Activated CD4-positive, alpha-beta T cell treated with anti-CD3 and anti-CD28 coated beads for 36 hours (primary cell): ENCODE results near the gene MIER1. TPM values are rescaled to one million over a fixed set of nuclear protein-coding genes. Genes with fewer than 3 reads are reported as not detected.

Source experiments
- ATAC-seq: fragments of 200-7000 bp; cut with Tn5 transposase; one replicate; pipeline ENCODE4 v1.10.0; 2021; ENCODE audit warnings: mild to moderate bottlenecking, moderate library complexity
- CTCF ChIA-PET: fragments of 350-600 bp; sonication (Branson Sonifier 250); formaldehyde crosslinking; loops from one replicate; lab custom pipeline; 2021; ENCODE audit warnings: antibody characterized with exemption; lab: Charles Lee
- POLR2A ChIA-PET: fragments of 350-600 bp; sonication (Branson Sonifier 250); formaldehyde crosslinking; loops from one replicate; lab custom pipeline; 2021; ENCODE audit warnings: antibody characterized with exemption, inconsistent platforms; lab: Charles Lee
- DNase-seq: peaks from one replicate; pipeline ENCODE4 v3.0.0-alpha.2; 2020
- H3K27ac Mint-ChIP-seq: one replicate; pipeline ENCODE4 v1.8.0; 2021; ENCODE audit warnings: mixed read lengths
- H3K27me3 Mint-ChIP-seq: one replicate; pipeline ENCODE4 v1.8.0; 2021; ENCODE audit warnings: mixed read lengths
- H3K36me3 Mint-ChIP-seq: one replicate; pipeline ENCODE4 v1.8.0; 2021; ENCODE audit warnings: low read depth, mixed read lengths
- H3K4me1 Mint-ChIP-seq: one replicate; pipeline ENCODE4 v1.8.0; 2021; ENCODE audit warnings: mixed read lengths
- H3K4me3 Mint-ChIP-seq: one replicate; pipeline ENCODE4 v1.8.0; 2021; ENCODE audit warnings: mild to moderate bottlenecking, moderate library complexity, mixed read lengths
- H3K9me3 Mint-ChIP-seq: one replicate; pipeline ENCODE4 v1.8.0; 2021; ENCODE audit warnings: low read depth, mixed read lengths
- intact Hi-C, 2 experiments: fragments of 100-400 bp; cut with DNase I in 1 of 2; cut with micrococcal nuclease in 1 of 2; formaldehyde crosslinking; loops; one replicate each; pipeline versions ENCODE4 v1.14.2 to v1.15.1; 2022 to 2024; cut with DNase I, micrococcal nuclease
- total RNA-seq, 2 experiments: library from RNA; stranded (reverse); gene quantifications; one replicate each; pipeline ENCODE4 v1.2.3, GENCODE V29; 2021

MIER1 gene
- total RNA-seq, 2 experiments from 2014 or later = 49.7 to 51.5 TPM

DNA sequence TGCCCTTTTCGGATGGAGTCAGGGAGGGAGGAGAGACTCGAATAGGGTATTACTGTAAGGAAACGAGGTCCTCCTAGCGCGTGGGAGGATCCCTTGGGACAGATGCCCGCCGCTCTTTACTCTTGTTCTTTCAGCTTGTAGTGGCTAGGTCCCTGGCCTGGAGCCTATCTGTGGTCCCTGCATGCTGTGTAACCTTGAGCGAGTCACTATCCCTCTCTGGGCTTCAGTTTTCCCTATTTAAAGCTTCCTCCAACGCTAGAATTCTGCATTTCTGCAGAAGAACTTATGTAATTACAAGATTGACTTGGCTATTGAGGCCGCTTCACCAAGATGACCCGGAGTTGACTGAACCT is 744 bp downstream of the MIER1 start:
- DNase-seq (no peak), ATAC-seq (peak; percentile 1)
- H3K4me1 Mint-ChIP-seq = peaks cover 52% of the 10 kb centered on the region
- peaks cover 9% of the 10 kb centered on the region for H3K36me3 Mint-ChIP-seq
- intact Hi-C loops = loop anchor here (1.0 to 10.0 kb wide), 9 partner anchors 129 to 1661 kb away; partner anchors contain the start of genes GADD45A (in 1 of the 2), LEPR (in 1 of the 2), LEPROT (in 1 of the 2) and SERBP1 (in 1 of the 2)
- POLR2A ChIA-PET = interaction anchor here (0.6 kb wide), 1 partner anchor 287 kb away, joined by 3 read pairs; no protein-coding TSS in a partner anchor
- peak overlapping the region; percentile 93 for H3K4me3 Mint-ChIP-seq
- peak overlapping the region; percentile 92 for H3K27ac Mint-ChIP-seq
- CTCF ChIA-PET = interaction anchor here (0.6 to 1.4 kb wide), 4 partner anchors 8 to 224 kb away, joined by 3 to 5 read pairs (median 4); no protein-coding TSS in a partner anchor
- H3K27me3 Mint-ChIP-seq = no peaks in the 10 kb centered on the region
- H3K9me3 Mint-ChIP-seq = no peaks in the 10 kb centered on the region

DNA sequence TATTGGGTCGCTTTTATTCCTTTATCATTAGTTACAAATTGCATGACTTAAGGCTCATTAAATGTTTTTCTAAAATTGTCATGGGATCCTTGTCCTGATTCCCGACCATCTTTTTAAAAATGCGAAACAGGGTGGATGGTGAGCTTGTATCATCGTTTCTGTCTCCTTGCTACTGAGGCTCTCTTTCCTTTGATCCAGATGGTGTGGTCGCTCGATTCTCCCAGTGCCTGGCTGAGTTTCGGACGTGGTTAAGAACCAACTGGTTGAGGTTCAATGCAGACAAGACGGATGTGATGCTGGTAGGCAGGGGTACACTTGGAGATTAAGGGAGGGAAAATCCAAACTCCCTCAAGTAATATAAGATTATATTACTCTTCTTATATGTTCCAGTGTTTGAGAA is 1.2 kb downstream of the MIER1 start:
- intact Hi-C loops = loop anchor here (1.0 to 10.0 kb wide), 9 partner anchors 129 to 1661 kb away; partner anchors contain the start of genes GADD45A (in 1 of the 2), LEPR (in 1 of the 2), LEPROT (in 1 of the 2) and SERBP1 (in 1 of the 2)
- no peak for ATAC-seq

DNA sequence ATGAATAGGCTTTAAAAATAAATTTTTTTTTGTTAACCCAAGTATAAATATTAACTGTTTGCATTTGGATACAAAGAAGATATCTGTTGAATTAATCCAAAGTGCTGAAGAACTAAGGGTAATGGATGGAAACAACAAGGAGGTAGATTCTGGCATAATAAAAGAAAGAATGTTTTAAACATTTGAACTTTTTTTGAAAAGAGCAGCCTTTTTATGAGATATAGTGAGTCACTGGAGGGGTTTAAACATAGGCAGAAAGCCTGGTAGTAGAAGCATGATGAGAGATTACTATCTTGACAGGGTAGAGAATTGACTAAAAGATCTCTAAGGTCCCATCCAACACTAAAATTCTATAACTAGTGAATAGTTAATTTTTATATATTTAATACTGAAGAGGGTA is 2.7 kb downstream of the MIER1 start:
- intact Hi-C loops = loop anchor here (5.0 to 10.0 kb wide), 3 partner anchors 140 to 1663 kb away; no protein-coding TSS in a partner anchor
- H3K4me3 Mint-ChIP-seq = no peak overlapping the region
- ChIA-PET POLR2A (no interaction called here), CTCF (no interaction called here)
- DNase-seq (no peak), ATAC-seq (no peak)
- no peak overlapping the region for H3K27ac Mint-ChIP-seq
- H3K4me1 Mint-ChIP-seq = peaks cover 48% of the 10 kb centered on the region
- peaks cover 19% of the 10 kb centered on the region for H3K36me3 Mint-ChIP-seq
- H3K9me3 Mint-ChIP-seq = no peaks in the 10 kb centered on the region
- no peaks in the 10 kb centered on the region for H3K27me3 Mint-ChIP-seq

More for the DNA sequence above, 1.2 kb downstream of the MIER1 start:
- Mint-ChIP-seq H3K9me3 (no peaks in the 10 kb centered on the region), H3K4me1 (peaks cover 52% of the 10 kb centered on the region), H3K4me3 (peak overlapping the region; percentile 93), H3K27me3 (no peaks in the 10 kb centered on the region), H3K27ac (peak overlapping the region; percentile 92), H3K36me3 (peaks cover 13% of the 10 kb centered on the region)
- ChIA-PET POLR2A (no interaction called here), CTCF (interaction anchor here (1.4 kb wide), 1 partner anchor 8 kb away, joined by 5 read pairs; no protein-coding TSS in a partner anchor)
- DNase-seq = no peak

DNA sequence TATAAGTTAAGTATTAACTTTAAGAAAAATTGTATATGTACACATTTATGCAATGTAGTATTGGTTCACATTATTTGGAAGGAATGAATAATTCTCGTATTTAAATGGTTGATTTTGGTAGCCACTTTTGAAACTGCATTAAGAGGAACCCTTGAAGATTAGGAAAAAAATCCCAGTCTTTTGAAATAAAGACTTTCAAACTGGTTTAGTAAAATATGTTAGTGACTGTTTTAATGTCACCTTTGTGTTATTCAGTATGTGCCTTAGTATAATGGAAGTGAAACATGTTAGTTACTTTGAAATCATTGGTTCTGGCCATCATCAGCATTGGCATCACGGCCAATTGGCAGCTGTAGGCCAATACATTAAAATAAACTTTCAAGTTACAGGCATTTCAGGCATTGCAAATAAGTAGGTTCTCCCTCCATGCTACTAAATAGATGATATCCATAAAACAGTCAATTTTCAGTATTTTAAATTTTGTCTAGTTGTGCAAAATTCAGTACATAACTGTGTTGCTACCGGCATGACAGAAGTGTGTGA is 4.4 kb downstream of the MIER1 start:
- no peaks in the 10 kb centered on the region for H3K9me3 Mint-ChIP-seq
- no peaks in the 10 kb centered on the region for H3K27me3 Mint-ChIP-seq
- ChIA-PET POLR2A (no interaction called here), CTCF (interaction anchor here (1.2 kb wide), 1 partner anchor 166 kb away, joined by 3 read pairs; no protein-coding TSS in a partner anchor)
- peak overlapping the region; percentile 86 for H3K4me3 Mint-ChIP-seq
- intact Hi-C loops = loop anchor here (5.0 to 10.0 kb wide), 3 partner anchors 142 to 1664 kb away; no protein-coding TSS in a partner anchor
- H3K4me1 Mint-ChIP-seq = peaks cover 48% of the 10 kb centered on the region
- DNase-seq = peak; percentile 35
- H3K27ac Mint-ChIP-seq = peak overlapping the region; percentile 94
- peaks cover 19% of the 10 kb centered on the region for H3K36me3 Mint-ChIP-seq
- ATAC-seq = no peak

DNA sequence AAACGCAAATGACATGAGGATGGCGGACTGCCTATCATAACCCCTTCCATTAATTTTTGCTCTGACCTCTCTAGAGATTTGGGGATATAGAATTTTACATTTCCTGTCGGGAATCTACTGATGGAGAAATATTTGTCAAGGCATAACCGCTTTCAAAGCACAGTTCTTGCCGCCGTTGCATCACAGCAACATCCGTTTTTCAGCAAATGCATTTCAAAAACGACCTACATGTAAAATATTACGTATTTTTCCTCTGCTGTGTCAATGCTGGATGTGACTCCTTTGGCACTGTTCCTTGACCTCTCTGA is 4.9 kb downstream of the MIER1 start:
- Mint-ChIP-seq H3K9me3 (no peaks in the 10 kb centered on the region), H3K27ac (peak overlapping the region; percentile 94), H3K36me3 (peaks cover 19% of the 10 kb centered on the region), H3K4me3 (peak overlapping the region; percentile 86), H3K27me3 (no peaks in the 10 kb centered on the region), H3K4me1 (peaks cover 48% of the 10 kb centered on the region)
- DNase-seq (no peak), ATAC-seq (no peak)
- intact Hi-C loops = loop anchor here (5.0 to 10.0 kb wide), 3 partner anchors 142 to 1665 kb away; no protein-coding TSS in a partner anchor
- CTCF ChIA-PET = interaction anchor here (0.6 to 1.4 kb wide), 5 partner anchors 11 to 241 kb away, joined by 3 to 4 read pairs (median 3); no protein-coding TSS in a partner anchor
- POLR2A ChIA-PET = interaction anchor here (0.6 kb wide), 1 partner anchor 233 kb away, joined by 4 read pairs; no protein-coding TSS in a partner anchor

DNA sequence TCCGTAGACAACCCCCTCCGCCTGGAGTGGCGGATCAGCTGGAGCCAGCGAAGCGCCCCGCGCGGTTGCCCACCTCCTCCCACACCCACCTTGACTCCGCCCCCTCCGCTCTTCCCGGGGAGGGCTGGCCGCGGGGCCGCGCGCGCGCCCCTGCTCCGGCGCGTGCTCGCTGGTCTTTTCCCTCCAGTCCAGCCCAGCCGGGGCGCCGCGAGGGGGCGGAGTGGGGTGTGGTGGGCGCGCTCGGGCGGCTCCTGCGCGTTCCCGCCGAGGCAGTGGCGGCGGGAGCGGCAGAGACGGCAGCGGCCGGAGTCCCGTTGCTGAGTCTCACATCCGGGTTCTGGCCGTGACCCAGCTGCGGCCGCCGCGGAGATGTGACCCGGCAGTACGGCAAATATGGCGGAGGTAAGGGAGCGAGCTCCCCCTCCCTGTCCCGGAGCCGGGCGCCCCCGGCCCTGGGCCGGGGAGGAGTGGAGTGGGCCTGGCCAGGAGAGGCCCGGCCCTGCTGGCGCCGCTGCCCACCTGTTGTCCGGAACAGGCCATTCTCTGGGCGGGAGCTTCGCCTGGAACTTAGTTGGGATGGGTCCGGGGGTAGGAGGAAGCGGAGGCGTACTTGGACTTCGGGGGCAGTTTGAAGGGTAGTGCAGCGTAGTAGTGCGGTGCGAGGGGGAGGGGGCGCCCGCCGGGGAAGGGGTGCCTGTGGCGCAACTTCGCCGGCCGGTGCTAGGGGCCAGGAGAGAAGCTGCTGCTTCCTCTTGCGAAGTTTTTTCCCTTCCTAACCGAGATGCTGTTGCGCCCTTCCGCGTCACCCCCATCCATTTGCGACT is 5.4 kb downstream of the MIER1 start:
- Mint-ChIP-seq H3K9me3 (no peaks in the 10 kb centered on the region), H3K27ac (peak overlapping the region; percentile 94), H3K4me3 (peak overlapping the region; percentile 86), H3K4me1 (peaks cover 53% of the 10 kb centered on the region), H3K27me3 (no peaks in the 10 kb centered on the region), H3K36me3 (peaks cover 20% of the 10 kb centered on the region)
- ChIA-PET CTCF (interaction anchor here (0.6 to 1.4 kb wide), 6 partner anchors 11 to 241 kb away, joined by 3 to 4 read pairs (median 3); no protein-coding TSS in a partner anchor), POLR2A (interaction anchor here (0.6 kb wide), 1 partner anchor 233 kb away, joined by 4 read pairs; no protein-coding TSS in a partner anchor)
- DNase-seq = peak; percentile 96
- peak; percentile 63 for ATAC-seq
- intact Hi-C loops = loop anchor here (1.0 to 10.0 kb wide), 14 partner anchors 51 to 1665 kb away; partner anchors contain the start of genes SERBP1 (in 2 of the 2) and SLC35D1 (in 1 of the 2)

DNA sequence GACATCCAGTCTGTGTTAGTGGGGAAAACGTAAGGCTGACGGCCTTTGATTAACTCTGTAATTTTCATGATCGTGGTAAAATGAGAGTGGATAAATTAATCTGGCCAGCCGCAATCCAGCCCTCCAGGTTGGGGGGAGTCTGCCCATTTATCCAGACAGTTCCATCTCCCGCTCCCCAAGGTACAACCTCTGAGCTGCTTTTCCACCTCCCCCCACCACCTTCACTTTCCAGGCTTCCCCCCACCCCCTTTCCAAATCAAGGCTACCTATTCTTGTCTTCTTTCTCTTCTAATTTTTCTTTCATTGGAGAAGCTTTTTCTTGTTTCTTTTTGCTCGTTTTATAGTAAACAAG is 6.0 kb downstream of the MIER1 start:
- intact Hi-C loops = loop anchor here (1.0 to 10.0 kb wide), 11 partner anchors 50 to 752 kb away; partner anchors contain the start of genes SERBP1 (in 2 of the 2) and SLC35D1 (in 1 of the 2)
- no peaks in the 10 kb centered on the region for H3K27me3 Mint-ChIP-seq
- no peak for DNase-seq
- ChIA-PET CTCF (interaction anchor here (0.9 to 1.4 kb wide), 2 partner anchors 12 to 166 kb away, joined by 3 to 4 read pairs; no protein-coding TSS in a partner anchor), POLR2A (no interaction called here)
- peaks cover 25% of the 10 kb centered on the region for H3K36me3 Mint-ChIP-seq
- H3K9me3 Mint-ChIP-seq = no peaks in the 10 kb centered on the region
- peak overlapping the region; percentile 92 for H3K27ac Mint-ChIP-seq
- ATAC-seq = no peak
- H3K4me1 Mint-ChIP-seq = peaks cover 58% of the 10 kb centered on the region
- peak overlapping the region; percentile 86 for H3K4me3 Mint-ChIP-seq

DNA sequence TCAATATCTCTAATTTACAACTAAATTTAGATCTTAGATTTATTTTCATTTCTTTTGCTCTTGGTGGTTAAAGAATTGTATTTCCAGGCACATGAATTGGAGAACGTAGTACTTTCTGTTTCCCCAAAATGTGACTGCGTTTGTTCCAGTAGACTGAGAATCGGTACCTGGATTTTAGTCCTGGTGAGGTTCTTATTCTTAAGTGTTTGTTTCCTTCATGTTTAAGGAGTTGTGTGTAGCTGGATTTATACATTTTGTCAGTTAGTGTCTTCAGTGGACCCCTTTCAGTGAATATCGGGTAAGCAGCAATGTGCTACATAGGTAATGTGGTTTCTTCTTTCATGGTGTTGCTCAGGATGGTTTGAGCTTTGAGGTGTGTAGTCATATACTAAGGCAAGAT is 6.8 kb downstream of the MIER1 start:
- CTCF ChIA-PET = interaction anchor here (1.5 kb wide), 1 partner anchor 166 kb away, joined by 3 read pairs; no protein-coding TSS in a partner anchor
- Mint-ChIP-seq H3K4me1 (peaks cover 55% of the 10 kb centered on the region), H3K27me3 (no peaks in the 10 kb centered on the region), H3K36me3 (peaks cover 26% of the 10 kb centered on the region), H3K9me3 (no peaks in the 10 kb centered on the region), H3K4me3 (peak overlapping the region; percentile 86), H3K27ac (peak overlapping the region; percentile 92)
- POLR2A ChIA-PET = interaction anchor here (0.6 kb wide), 2 partner anchors 12 to 65 kb away, joined by 3 to 4 read pairs; no protein-coding TSS in a partner anchor
- DNase-seq = no peak
- ATAC-seq = peak; percentile 33
- intact Hi-C loops = loop anchor here (2.0 to 10.0 kb wide), 10 partner anchors 49 to 751 kb away; partner anchors contain the start of genes SERBP1 (in 1 of the 2) and SLC35D1 (in 1 of the 2)

DNA sequence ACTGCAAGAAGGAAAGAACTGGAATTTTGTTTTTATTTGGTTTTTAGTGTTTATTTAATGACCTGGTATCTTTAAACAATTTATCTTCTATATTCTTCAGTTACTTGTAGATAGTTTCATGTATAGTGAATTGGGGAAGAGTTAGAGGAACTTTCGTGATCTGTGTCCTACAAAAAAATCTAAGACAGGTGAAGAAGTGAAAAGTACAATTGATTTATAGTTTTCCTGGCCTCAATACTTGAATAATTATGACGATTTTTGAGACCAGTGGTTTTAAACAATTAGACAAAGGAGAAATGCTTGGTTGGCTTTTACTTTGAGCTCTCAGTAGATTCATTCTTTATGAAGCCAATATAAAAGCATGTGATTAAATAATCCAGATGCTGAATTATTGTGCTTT is 7.5 kb downstream of the MIER1 start:
- H3K27me3 Mint-ChIP-seq = no peaks in the 10 kb centered on the region

DNA sequence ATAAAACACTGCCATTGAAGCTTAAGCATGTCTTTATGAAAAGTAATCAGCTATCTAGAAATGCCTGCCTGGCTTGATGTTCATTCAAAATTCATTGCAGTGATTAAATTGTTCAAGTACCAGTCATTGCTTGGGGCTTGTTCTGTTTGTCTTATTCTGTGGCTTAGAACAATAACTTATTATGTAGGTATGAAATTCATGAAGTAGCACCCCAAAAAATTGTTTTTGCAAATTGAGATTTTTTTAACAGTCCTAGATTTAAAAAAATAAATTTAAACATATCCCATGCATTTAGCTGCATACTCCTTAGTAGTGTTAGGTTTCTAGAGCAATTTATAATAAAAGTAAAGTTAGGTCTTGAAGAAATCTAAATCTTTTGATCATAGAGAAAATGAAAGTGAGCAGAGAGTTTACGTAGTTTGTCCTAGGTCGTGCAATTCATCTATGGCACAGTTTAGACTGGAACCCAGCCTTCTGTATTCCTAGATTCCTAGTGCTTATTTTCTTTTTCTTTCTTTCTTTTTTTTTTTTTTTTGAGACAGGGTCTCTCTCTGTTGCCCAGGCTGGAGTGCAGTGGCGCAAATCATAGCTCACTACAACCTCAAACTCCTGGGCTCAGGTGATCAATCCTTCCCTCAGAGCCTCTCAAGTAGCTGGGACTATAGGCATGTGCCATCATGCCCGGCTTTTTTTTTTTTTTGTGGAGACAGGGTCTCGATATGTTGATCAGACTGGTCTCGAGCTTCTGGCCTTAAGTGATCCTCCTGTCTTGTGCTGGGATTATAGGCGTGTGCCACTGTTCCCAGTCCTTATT is 9.3 kb downstream of the MIER1 start:
- intact Hi-C loops = loop anchor here (5.0 to 10.0 kb wide), 8 partner anchors 228 to 748 kb away; partner anchors contain the start of gene SERBP1 (in 1 of the 2)
- peak overlapping the region; percentile 80 for H3K27ac Mint-ChIP-seq
- CTCF ChIA-PET = interaction anchor here (0.7 to 2.1 kb wide), 6 partner anchors 9 to 412 kb away, joined by 3 to 6 read pairs (median 4); partner anchors contain the start of gene MIER1
- no peaks in the 10 kb centered on the region for H3K27me3 Mint-ChIP-seq
- peaks cover 31% of the 10 kb centered on the region for H3K36me3 Mint-ChIP-seq
- no peaks in the 10 kb centered on the region for H3K9me3 Mint-ChIP-seq
- ATAC-seq = no peak
- peak overlapping the region; percentile 86 for H3K4me3 Mint-ChIP-seq
- H3K4me1 Mint-ChIP-seq = peaks cover 64% of the 10 kb centered on the region
- POLR2A ChIA-PET = interaction anchor here (0.6 to 1.1 kb wide), 3 partner anchors 9 to 404 kb away, joined by 3 to 5 read pairs (median 5); partner anchors contain the start of genes DNAI4 and MIER1
- DNase-seq = no peak

More for the DNA sequence above, 7.5 kb downstream of the MIER1 start:
- POLR2A ChIA-PET = no interaction called here
- H3K9me3 Mint-ChIP-seq = no peaks in the 10 kb centered on the region
- peak overlapping the region; percentile 86 for H3K4me3 Mint-ChIP-seq
- H3K4me1 Mint-ChIP-seq = peaks cover 59% of the 10 kb centered on the region
- ATAC-seq (no peak), DNase-seq (no peak)
- CTCF ChIA-PET = interaction anchor here (1.3 to 1.5 kb wide), 2 partner anchors 14 to 167 kb away, joined by 3 read pairs; no protein-coding TSS in a partner anchor
- H3K27ac Mint-ChIP-seq = peak overlapping the region; percentile 80
- peaks cover 33% of the 10 kb centered on the region for H3K36me3 Mint-ChIP-seq
- intact Hi-C loops = loop anchor here (5.0 to 10.0 kb wide), 8 partner anchors 230 to 750 kb away; partner anchors contain the start of gene SERBP1 (in 1 of the 2)
